ENCODE data around the gene RRP7A.
"Not testable (repeated sequence)": the region's sequence is repeated elsewhere in the genome, so short reads cannot be mapped to it uniquely, and the experiment has no call there.

RRP7A gene

GRCh38 chr22:42490243-42490832 lies 29.3 kb downstream of the RRP7A start:
- TF ChIP-seq, protein P1, sequence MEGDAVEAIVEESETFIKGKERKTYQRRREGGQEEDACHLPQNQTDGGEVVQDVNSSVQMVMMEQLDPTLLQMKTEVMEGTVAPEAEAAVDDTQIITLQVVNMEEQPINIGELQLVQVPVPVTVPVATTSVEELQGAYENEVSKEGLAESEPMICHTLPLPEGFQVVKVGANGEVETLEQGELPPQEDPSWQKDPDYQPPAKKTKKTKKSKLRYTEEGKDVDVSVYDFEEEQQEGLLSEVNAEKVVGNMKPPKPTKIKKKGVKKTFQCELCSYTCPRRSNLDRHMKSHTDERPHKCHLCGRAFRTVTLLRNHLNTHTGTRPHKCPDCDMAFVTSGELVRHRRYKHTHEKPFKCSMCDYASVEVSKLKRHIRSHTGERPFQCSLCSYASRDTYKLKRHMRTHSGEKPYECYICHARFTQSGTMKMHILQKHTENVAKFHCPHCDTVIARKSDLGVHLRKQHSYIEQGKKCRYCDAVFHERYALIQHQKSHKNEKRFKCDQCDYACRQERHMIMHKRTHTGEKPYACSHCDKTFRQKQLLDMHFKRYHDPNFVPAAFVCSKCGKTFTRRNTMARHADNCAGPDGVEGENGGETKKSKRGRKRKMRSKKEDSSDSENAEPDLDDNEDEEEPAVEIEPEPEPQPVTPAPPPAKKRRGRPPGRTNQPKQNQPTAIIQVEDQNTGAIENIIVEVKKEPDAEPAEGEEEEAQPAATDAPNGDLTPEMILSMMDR (IDR thresholded peaks at IDR 0.05) = no peak
- H2AFZ ChIP-seq = no peak overlapping the region
- H3K27me3 ChIP-seq (ENCODE audit: control insufficient read depth, insufficient read depth, low read length) = no peaks in the 10 kb centered on the region
- no peak overlapping the region for H3K4me2 ChIP-seq (ENCODE audit: low read length)
- no peaks in the 10 kb centered on the region for H3K36me3 ChIP-seq (ENCODE audit: control insufficient read depth, insufficient read depth, low read length)
- no peaks in the 10 kb centered on the region for H3K79me2 ChIP-seq
- no peaks in the 10 kb centered on the region for H3K9me3 ChIP-seq (ENCODE audit: control insufficient read depth, low read length)
- no peak overlapping the region for H3K9ac ChIP-seq
- H3K4me3 ChIP-seq (ENCODE audit: low read depth, low read length) = no peak overlapping the region
- H3K4me1 ChIP-seq = no peaks in the 10 kb centered on the region
- no peak overlapping the region for H3K27ac ChIP-seq

DNA sequence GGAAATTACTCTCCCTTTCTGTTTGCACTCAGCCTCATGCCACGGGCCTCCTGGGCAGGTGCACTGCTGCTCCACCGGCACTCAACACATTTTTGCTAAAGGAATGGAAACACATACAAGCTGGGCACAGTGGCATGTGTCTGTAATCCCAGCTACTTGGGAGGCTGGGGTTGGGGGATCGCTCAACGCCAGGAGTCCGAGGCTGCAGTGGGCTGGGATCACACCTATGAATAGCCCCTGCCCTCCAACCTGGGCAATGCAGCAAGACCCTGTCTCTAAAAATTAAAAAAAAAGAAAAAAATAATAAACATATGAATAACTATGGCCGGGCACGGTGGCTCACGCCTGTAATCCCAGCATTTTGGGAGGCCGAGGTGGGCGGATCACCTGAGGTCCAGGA lies 30.6 kb downstream of the RRP7A start:
- Histone ChIP-seq H3K4me3 (ENCODE audit: low read depth, low read length) (no peak overlapping the region), H3K27ac (no peak overlapping the region), H3K9me3 (ENCODE audit: control insufficient read depth, low read length) (no peaks in the 10 kb centered on the region), H3K9ac (no peak overlapping the region), H3K4me1 (no peaks in the 10 kb centered on the region), H3K27me3 (ENCODE audit: control insufficient read depth, insufficient read depth, low read length) (no peaks in the 10 kb centered on the region), H2AFZ (no peak overlapping the region), H3K4me2 (ENCODE audit: low read length) (no peak overlapping the region), H3K79me2 (no peaks in the 10 kb centered on the region), H3K36me3 (ENCODE audit: control insufficient read depth, insufficient read depth, low read length) (no peaks in the 10 kb centered on the region)
- TF ChIP-seq, protein P1 (IDR thresholded peaks at IDR 0.05) = no peak

- peak overlapping the region; percentile 26 for H3K27ac ChIP-seq
- no peaks in the 10 kb centered on the region for H3K4me1 ChIP-seq
- no peaks in the 10 kb centered on the region for H3K27me3 ChIP-seq (ENCODE audit: control insufficient read depth, insufficient read depth, low read length)
- H3K4me3 ChIP-seq (ENCODE audit: low read depth, low read length) = no peak overlapping the region
- no peak overlapping the region for H3K4me2 ChIP-seq (ENCODE audit: low read length)
- H3K36me3 ChIP-seq (ENCODE audit: control insufficient read depth, insufficient read depth, low read length) = no peaks in the 10 kb centered on the region
- no peak overlapping the region for H3K9ac ChIP-seq
- H3K79me2 ChIP-seq = no peaks in the 10 kb centered on the region
- no peaks in the 10 kb centered on the region for H3K9me3 ChIP-seq (ENCODE audit: control insufficient read depth, low read length)
- TF ChIP-seq, protein P1 (IDR thresholded peaks at IDR 0.05) = no peak
- no peak overlapping the region for H2AFZ ChIP-seq
These were observed 35.1 kb downstream of the RRP7A start for GRCh38 chr22:42484506-42484905.

DNA sequence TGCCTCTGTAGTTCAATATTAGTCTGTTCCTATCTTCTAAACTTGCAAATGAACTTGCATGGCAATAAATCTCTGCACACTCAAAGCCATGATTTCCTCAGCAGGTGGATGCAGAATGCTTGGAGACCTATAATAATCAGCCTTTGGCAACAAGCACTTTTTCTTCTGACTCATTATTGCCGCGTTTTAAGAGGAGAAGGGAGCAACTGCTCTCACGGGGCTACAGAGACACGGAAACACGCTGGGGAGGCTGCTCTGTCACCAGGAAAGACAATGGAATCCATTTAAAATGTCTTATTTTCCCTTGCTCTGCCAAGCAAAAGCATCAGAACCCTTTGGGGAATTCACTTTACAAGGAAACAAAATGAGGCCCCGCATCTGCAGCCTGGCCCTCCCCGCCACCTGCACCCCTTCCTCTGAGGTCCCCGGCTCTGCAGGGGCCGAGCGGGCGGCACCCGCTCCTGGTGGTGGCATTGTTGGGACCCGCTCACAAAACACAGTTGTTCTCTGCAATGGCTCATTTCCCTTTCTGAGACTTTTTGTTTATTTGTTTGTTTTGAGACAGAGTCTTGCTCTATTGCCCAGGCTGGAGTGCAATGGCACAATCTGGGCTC lies 35.9 kb downstream of the RRP7A start:
- H3K36me3 ChIP-seq (ENCODE audit: control insufficient read depth, insufficient read depth, low read length); H3K9me3 ChIP-seq (ENCODE audit: control insufficient read depth, low read length); H3K79me2 ChIP-seq: not testable (repeated sequence)

DNA sequence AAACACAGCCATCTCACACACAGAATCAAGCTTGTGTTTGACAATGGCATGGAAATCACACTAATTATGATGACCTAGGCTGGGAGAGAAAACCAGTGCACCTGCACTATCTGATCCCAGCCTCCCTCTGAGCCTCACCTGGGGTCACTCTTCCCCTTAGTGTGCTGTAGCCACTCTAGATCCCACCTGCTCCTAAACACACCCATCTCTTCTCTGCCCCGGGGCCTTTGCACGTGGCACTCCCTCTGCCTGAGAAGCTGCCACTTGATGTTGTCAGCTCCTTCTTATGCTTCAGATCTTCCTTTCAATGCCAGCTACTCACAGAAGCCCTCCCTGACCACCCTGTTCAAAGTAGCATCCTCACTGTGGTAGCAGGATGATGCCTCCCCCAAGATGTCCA lies 44.5 kb downstream of the RRP7A start:
- Histone ChIP-seq H3K9ac (no peak overlapping the region), H3K4me2 (ENCODE audit: low read length) (no peak overlapping the region), H3K27me3 (ENCODE audit: control insufficient read depth, insufficient read depth, low read length) (no peaks in the 10 kb centered on the region), H3K79me2 (no peaks in the 10 kb centered on the region), H3K27ac (no peak overlapping the region), H3K9me3 (ENCODE audit: control insufficient read depth, low read length) (no peaks in the 10 kb centered on the region), H2AFZ (no peak overlapping the region), H3K4me1 (no peaks in the 10 kb centered on the region), H3K36me3 (ENCODE audit: control insufficient read depth, insufficient read depth, low read length) (no peaks in the 10 kb centered on the region), H3K4me3 (ENCODE audit: low read depth, low read length) (no peak overlapping the region)
- TF ChIP-seq, protein P1 (IDR thresholded peaks at IDR 0.05) = no peak

More for the DNA sequence above, 35.9 kb downstream of the RRP7A start:
- not testable (repeated sequence) for H2AFZ ChIP-seq; H3K4me3 ChIP-seq (ENCODE audit: low read depth, low read length); H3K4me2 ChIP-seq (ENCODE audit: low read length); H3K4me1 ChIP-seq; H3K27me3 ChIP-seq (ENCODE audit: control insufficient read depth, insufficient read depth, low read length); H3K27ac ChIP-seq; H3K9ac ChIP-seq

All from parathyroid adenoma (tissue), 2 donors.